ENCODE measurements around the gene MCM9. TPM values are rescaled to one million over a fixed set of nuclear protein-coding genes. Genes with fewer than 3 reads are reported as not detected.

The MCM9 gene
- total and polyA plus RNA-seq, 2 of the 13 experiments (the other 11 are each of a cell fraction or from before 2014, with no cell fraction given) = 3.8 to 17.2 TPM

DNA sequence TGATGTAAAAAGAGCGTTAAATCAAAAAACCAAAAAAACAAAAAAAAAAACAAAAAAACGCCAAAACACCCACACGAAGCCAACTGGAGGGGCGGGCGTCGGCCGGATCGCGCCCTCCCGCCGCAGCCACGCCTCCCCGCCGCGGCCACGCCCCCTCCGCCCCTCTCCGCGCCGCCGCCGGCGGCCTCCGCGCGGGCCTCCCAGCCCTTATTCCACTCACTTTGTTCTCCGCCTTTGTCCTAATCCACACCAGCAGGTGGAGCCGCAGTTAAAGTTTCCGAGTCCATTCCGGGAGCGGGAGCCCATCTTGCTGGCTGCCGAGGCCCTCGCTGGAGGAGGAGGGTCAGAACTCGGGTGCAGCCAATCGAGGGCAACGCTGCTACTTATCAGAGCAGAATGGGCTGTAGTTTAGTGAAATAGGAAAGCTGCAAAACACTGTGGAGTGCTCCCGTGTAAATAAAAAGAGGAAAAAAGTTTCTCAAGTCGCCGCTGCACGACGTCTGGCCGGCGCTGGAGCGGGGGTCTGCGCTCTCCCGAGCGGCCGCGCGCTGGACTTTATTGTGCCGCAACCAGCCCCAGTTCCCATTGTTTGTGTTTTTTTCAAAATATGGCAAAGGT, 41.0 kb downstream of the MCM9 start, which contains the start of gene ASF1A (continued):
- peak; percentile 45; the same call in 1 of the 2 replicates for TF ChIP-seq ZNF354B (CRISPR knock-in tag; IDR thresholded peaks at IDR 0.05)
- no peak for TF ChIP-seq ZNF761 (CRISPR knock-in tag; conservative IDR thresholded peaks at IDR 0.05)
- peak; percentile 60; the same call in 1 of the 2 replicates for TF ChIP-seq KLF6 (CRISPR knock-in tag; IDR thresholded peaks at IDR 0.05)
- no peak for TF ChIP-seq ZNF597 (CRISPR knock-in tag; IDR thresholded peaks at IDR 0.05)
- TF ChIP-seq PAX8 (CRISPR knock-in tag; IDR thresholded peaks at IDR 0.05; ENCODE audit: borderline replicate concordance) = no peak
- peak; percentile 76; the same call in 1 of the 2 replicates for TF ChIP-seq TP53 (CRISPR knock-in tag; conservative IDR thresholded peaks at IDR 0.05)
- TF ChIP-seq ZNF800 (CRISPR knock-in tag; IDR thresholded peaks at IDR 0.05) = no peak
- 0 out of 2 replicates have a peak, but pooled peaks have one; percentile 63 for TF ChIP-seq THAP9 (CRISPR knock-in tag; IDR thresholded peaks at IDR 0.05; ENCODE audit: borderline replicate concordance)
- no peak for TF ChIP-seq NR1H2 (CRISPR knock-in tag; IDR thresholded peaks at IDR 0.05; ENCODE audit: borderline replicate concordance, low read depth)
- peak; percentile 79 for TF ChIP-seq GABPB1 (CRISPR knock-in tag; IDR thresholded peaks at IDR 0.05)
- no peak for TF ChIP-seq NR0B2 (CRISPR knock-in tag; IDR thresholded peaks at IDR 0.05)
- TF ChIP-seq SYNCRIP (IDR thresholded peaks at IDR 0.05; ENCODE audit: insufficient read depth, low read depth, low read length) = no peak
- peak; percentile 64; the same call in 1 of the 2 replicates for TF ChIP-seq ZNF24 (IDR thresholded peaks at IDR 0.05)
- TF ChIP-seq CBX5 (CRISPR knock-in tag; IDR thresholded peaks at IDR 0.05; ENCODE audit: borderline replicate concordance) = peak; percentile 52; the same call in 1 of the 2 replicates
- peak; percentile 74; the same call in 1 of the 2 replicates for TF ChIP-seq RFXAP (CRISPR knock-in tag; IDR thresholded peaks at IDR 0.05; ENCODE audit: borderline replicate concordance)
- TF ChIP-seq HNRNPK (IDR thresholded peaks at IDR 0.05; ENCODE audit: low read depth, low read length, poor library complexity, severe bottlenecking) = no peak
- no peak for TF ChIP-seq ZSCAN25 (CRISPR knock-in tag; IDR thresholded peaks at IDR 0.05)
- 0 out of 2 replicates have a peak, but pooled peaks have one; percentile 64 for TF ChIP-seq ZNF569 (CRISPR knock-in tag; IDR thresholded peaks at IDR 0.05; ENCODE audit: borderline replicate concordance)
- TF ChIP-seq CEBPG (CRISPR knock-in tag; IDR thresholded peaks at IDR 0.05) = peak; percentile 40; the same call in 1 of the 2 replicates
- TF ChIP-seq ZNF83 (CRISPR knock-in tag; IDR thresholded peaks at IDR 0.05; ENCODE audit: borderline replicate concordance) = no peak
- no peak for TF ChIP-seq ZBTB8A (CRISPR knock-in tag; IDR thresholded peaks at IDR 0.05; ENCODE audit: borderline replicate concordance, low read depth)
- no peak for TF ChIP-seq ZFP62 (CRISPR knock-in tag; IDR thresholded peaks at IDR 0.05)
- TF ChIP-seq HNRNPUL1 (IDR thresholded peaks at IDR 0.05; ENCODE audit: low read depth, low read length) = no peak
- no peak for TF ChIP-seq ZNF510 (CRISPR knock-in tag; IDR thresholded peaks at IDR 0.05; ENCODE audit: low read depth)
